C4-2B (cell line): ENCODE data around the gene MAFG.

Experiments used
- H3K27ac ChIP-seq: fragments of 450-650 bp; 2 replicates; pipeline ENCODE4 v1.5.1; 2017
- CTCF ChIP-seq: fragments of 450-650 bp; conservative IDR thresholded peaks from 2 replicates; pipeline ENCODE4 v1.5.1; 2017; ENCODE audit warnings: mild to moderate bottlenecking
- ZFX ChIP-seq: fragments of 450-650 bp; IDR thresholded peaks from 2 replicates; pipeline ENCODE4 v1.6.1; 2017

MAFG gene

GRCh38 chr17:81891303-81891552, 36.3 kb downstream of the MAFG start:
- peak overlapping the region; percentile 95 for H3K27ac ChIP-seq

GRCh38 chr17:81890447-81891302, 36.9 kb downstream of the MAFG start:
- H3K27ac ChIP-seq = peak overlapping the region; percentile 95
- TF ChIP-seq CTCF (no peak), ZFX (no peak)

More at GRCh38 chr17:81891303-81891552, 36.3 kb downstream of the MAFG start:
- TF ChIP-seq CTCF (no peak), ZFX (peak; percentile 56; the same call in 1 of the 2 replicates)

- H3K27ac ChIP-seq = peak overlapping the region; percentile 95; the same call in 1 of the 2 replicates
- TF ChIP-seq CTCF = no peak
- TF ChIP-seq ZFX = no peak
Measured at GRCh38 chr17:81889602-81890001, 37.9 kb downstream of the MAFG start.

- no peak overlapping the region for H3K27ac ChIP-seq
- TF ChIP-seq CTCF (no peak), ZFX (no peak)
Measured at GRCh38 chr17:81888988-81889595, 38.4 kb downstream of the MAFG start.

GRCh38 chr17:81888105-81888987, 39.2 kb downstream of the MAFG start:
- TF ChIP-seq CTCF = no peak
- TF ChIP-seq ZFX = no peak

GRCh38 chr17:81885869-81886548, 41.5 kb downstream of the MAFG start:
- TF ChIP-seq ZFX (no peak), CTCF (no peak)
- H3K27ac ChIP-seq = no peak overlapping the region

More at GRCh38 chr17:81888105-81888987, 39.2 kb downstream of the MAFG start:
- H3K27ac ChIP-seq = no peak overlapping the region
